K562 (cell line): ENCODE measurements around the gene DBNL.

ENCODE experiments used
- ATF2 ChIP-seq: sonication (generic); formaldehyde crosslinking; IDR thresholded peaks from 2 replicates; pipeline ENCODE4 v1.8.1; 2022; ENCODE audit warnings: missing genetic modification reagents
- CLOCK ChIP-seq: fragments of 250-450 bp; sonication (Bioruptor Pico); IDR thresholded peaks from 2 replicates; pipeline ENCODE4 v1.4.0; 2020; ENCODE audit warnings: mild to moderate bottlenecking, moderate library complexity, borderline replicate concordance
- E2F5 ChIP-seq: sonication (generic); formaldehyde crosslinking; IDR thresholded peaks from 2 replicates; pipeline ENCODE4 v1.8.0; 2022; ENCODE audit warnings: mild to moderate bottlenecking, missing genetic modification reagents
- EP300 ChIP-seq: IDR thresholded peaks from 2 replicates; pipeline ENCODE4 v1.6.1; 2012; ENCODE audit warnings: low read length, improper control_type of control experiment
- EZH2 ChIP-seq: IDR thresholded peaks from 2 replicates; pipeline ENCODE4 v1.6.1; 2012; ENCODE audit warnings: low read depth, mild to moderate bottlenecking, inconsistent platforms, low read length, borderline replicate concordance
- HCFC1 ChIP-seq: IDR thresholded peaks from 2 replicates; pipeline ENCODE4 v1.6.1; 2012; ENCODE audit warnings: low read depth, low read length, improper control_type of control experiment
- MYBL2 ChIP-seq, 2 experiments: fragments of 450-650 bp in 1 of 2; sonication (generic) in 1 of 2; formaldehyde crosslinking in 1 of 2; IDR thresholded peaks; 2 replicates each; pipeline versions ENCODE4 v1.6.1 to v1.8.1; 2017 to 2022; ENCODE audit warnings: borderline replicate concordance in 1 of 2, inconsistent platforms in 1 of 2, low read depth in 1 of 2, mild to moderate bottlenecking in 1 of 2, missing genetic modification reagents in 1 of 2, moderate library complexity in 1 of 2
- NR3C1 ChIP-seq: sonication (generic); formaldehyde crosslinking; IDR thresholded peaks from 2 replicates; pipeline ENCODE4 v1.8.1; 2022; ENCODE audit warnings: missing genetic modification reagents
- POLR2A ChIP-seq: fragments of 450-650 bp; conservative IDR thresholded peaks from 2 replicates; pipeline ENCODE4 v1.6.1; 2016
- SMAD1 ChIP-seq: fragments of 150-350 bp; IDR thresholded peaks from 2 replicates; pipeline ENCODE4 v1.6.1; 2014; ENCODE audit warnings: low read length, low read depth; ENCODE audit not compliant: partially characterized antibody
- TARDBP ChIP-seq: fragments of 450-650 bp; IDR thresholded peaks from 2 replicates; pipeline ENCODE4 v1.6.1; 2016
- USF1 ChIP-seq: sonication (generic); formaldehyde crosslinking; IDR thresholded peaks from 2 replicates; pipeline ENCODE4 v1.9.0; 2022; ENCODE audit warnings: mild to moderate bottlenecking, missing genetic modification reagents
- ZBTB43 ChIP-seq: sonication (generic); formaldehyde crosslinking; IDR thresholded peaks from 2 replicates; pipeline ENCODE4 v1.8.0; 2023; ENCODE audit warnings: mild to moderate bottlenecking, missing genetic modification reagents

GRCh38 chr7:44099669-44100068 is 55.2 kb downstream of the DBNL start:
- TF ChIP-seq USF1 (CRISPR knock-in tag) (no peak), EZH2 (no peak), NR3C1 (no peak), TARDBP (no peak), CLOCK (CRISPR knock-in tag) (no peak), HCFC1 (no peak), ATF2 (CRISPR knock-in tag) (no peak), EP300 (no peak), ZBTB43 (CRISPR knock-in tag) (no peak), SMAD1 (no peak), POLR2A (no peak), MYBL2 (IDR thresholded peaks at IDR 0.05; ENCODE audit: low read depth) (no peak), MYBL2 (CRISPR knock-in tag; IDR thresholded peaks at IDR 0.05; ENCODE audit: borderline replicate concordance) (no peak), E2F5 (CRISPR knock-in tag) (no peak)
